ENCODE measurements around the gene PPP1CC. TPM values are rescaled to one million over a fixed set of nuclear protein-coding genes. Genes with fewer than 3 reads are reported as not detected.

PPP1CC gene
- total RNA-seq: 100 to 1,000 TPM; 102 to 143 (median 126) TPM
- 100 to 1,000 TPM in 1 of 2 donors, 10 to 100 TPM in 1; 94.4 to 158 TPM for polyA plus RNA-seq
- long read RNA-seq, donor 1, transcript PPP1CC-201 (7 exons, 2,559 nt): major isoform, 157 of 191 reads
- long read RNA-seq, donor 1, transcript PPP1CC-202 (8 exons, 1,472 nt): minor isoform, 11 of 191 reads
- long read RNA-seq, donor 1, partial matches to known transcripts: 4 of 191 reads
- long read RNA-seq, donor 1, other reads (novel, unspliced or antisense): 14 of 191 reads
- long read RNA-seq, donor 2, transcript PPP1CC-211 (3 exons, 582 nt): minor isoform, 6 of 98 reads
- long read RNA-seq, donor 2, transcript PPP1CC-201 (7 exons, 2,559 nt): major isoform, 47 of 98 reads
- long read RNA-seq, donor 2, transcript PPP1CC-203 (2 exons, 1,133 nt): minor isoform, 6 of 98 reads
- long read RNA-seq, donor 2, partial matches to known transcripts: 26 of 98 reads
- long read RNA-seq, donor 2, other reads (novel, unspliced or antisense): 5 of 98 reads
- long read RNA-seq, donor 3, transcript PPP1CC-202 (8 exons, 1,472 nt): minor isoform, 5 of 147 reads
- long read RNA-seq, donor 3, transcript PPP1CC-201 (7 exons, 2,559 nt): major isoform, 136 of 147 reads
- long read RNA-seq, donor 3, partial matches to known transcripts: 0 of 147 reads
- long read RNA-seq, donor 3, other reads (novel, unspliced or antisense): 4 of 147 reads

GRCh38 chr12:110742718-110743570 lies at the start of gene PPP1CC:
TSS of gene PPP1CC (minus strand) at chr12:110742891. CDS start at chr12:110742707, 184 bp downstream.
- Histone ChIP-seq H3K27me3 (no peaks in the 10 kb centered on the region), H3K27ac (peak within 1 kb of the TSS; percentile 74 to 83), H3K36me3 (no peaks in the 10 kb centered on the region), H3K4me3 (peak within 1 kb of the TSS; percentile 97), H3K9me3 (no peaks in the 10 kb centered on the region), H3K4me1 (ENCODE audit: insufficient read depth) (peaks cover 15% of the 10 kb centered on the region)
- DNase-seq: peak; percentile 92 to 95 (median 93)
- intact Hi-C loops (cut with DNase I): no loop called here
- WGBS, 3 donors: 1% methylated on average over 52 to 63 of the region's 63 CpGs
- TF ChIP-seq POLR2A (IDR thresholded peaks at IDR 0.05) (peak; percentile 79), EP300 (IDR thresholded peaks at IDR 0.05) (no peak)
- TF ChIP-seq, protein P1, sequence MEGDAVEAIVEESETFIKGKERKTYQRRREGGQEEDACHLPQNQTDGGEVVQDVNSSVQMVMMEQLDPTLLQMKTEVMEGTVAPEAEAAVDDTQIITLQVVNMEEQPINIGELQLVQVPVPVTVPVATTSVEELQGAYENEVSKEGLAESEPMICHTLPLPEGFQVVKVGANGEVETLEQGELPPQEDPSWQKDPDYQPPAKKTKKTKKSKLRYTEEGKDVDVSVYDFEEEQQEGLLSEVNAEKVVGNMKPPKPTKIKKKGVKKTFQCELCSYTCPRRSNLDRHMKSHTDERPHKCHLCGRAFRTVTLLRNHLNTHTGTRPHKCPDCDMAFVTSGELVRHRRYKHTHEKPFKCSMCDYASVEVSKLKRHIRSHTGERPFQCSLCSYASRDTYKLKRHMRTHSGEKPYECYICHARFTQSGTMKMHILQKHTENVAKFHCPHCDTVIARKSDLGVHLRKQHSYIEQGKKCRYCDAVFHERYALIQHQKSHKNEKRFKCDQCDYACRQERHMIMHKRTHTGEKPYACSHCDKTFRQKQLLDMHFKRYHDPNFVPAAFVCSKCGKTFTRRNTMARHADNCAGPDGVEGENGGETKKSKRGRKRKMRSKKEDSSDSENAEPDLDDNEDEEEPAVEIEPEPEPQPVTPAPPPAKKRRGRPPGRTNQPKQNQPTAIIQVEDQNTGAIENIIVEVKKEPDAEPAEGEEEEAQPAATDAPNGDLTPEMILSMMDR (IDR thresholded peaks at IDR 0.05): no peak

DNA sequence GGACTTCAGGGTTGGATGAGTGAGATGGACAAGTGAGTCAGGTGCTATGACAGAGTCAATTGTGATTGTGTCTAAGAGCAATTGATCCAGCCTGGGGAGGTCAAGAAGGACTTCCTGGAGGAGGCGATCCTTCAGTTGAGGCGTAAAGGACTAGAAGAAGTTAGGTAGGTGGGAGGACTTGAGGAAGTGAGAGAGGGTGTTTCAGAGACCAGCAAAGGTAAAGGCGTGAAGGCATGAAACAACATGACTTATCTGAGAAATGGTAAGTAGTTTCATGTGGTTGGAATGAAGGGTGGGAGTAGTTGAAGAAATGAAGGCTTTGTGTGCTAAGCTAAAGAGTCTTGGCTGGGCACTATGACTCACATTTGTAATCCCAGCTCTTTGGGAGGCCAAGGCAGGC lies 48.9 kb upstream of the PPP1CC start:
- intact Hi-C loops (cut with DNase I): no loop called here
- Histone ChIP-seq H3K4me3 (no peak overlapping the region), H3K36me3 (no peaks in the 10 kb centered on the region), H3K27me3 (no peaks in the 10 kb centered on the region), H3K4me1 (ENCODE audit: insufficient read depth) (peaks cover 4% of the 10 kb centered on the region), H3K27ac (no peak overlapping the region), H3K9me3 (no peaks in the 10 kb centered on the region)
- no peak for DNase-seq
- WGBS, 3 donors: 97 to 99% (median 99%) methylated on average over 3 of the region's 3 CpGs
- TF ChIP-seq, protein P1 (IDR thresholded peaks at IDR 0.05): no peak
- TF ChIP-seq EP300 (IDR thresholded peaks at IDR 0.05) (no peak), POLR2A (IDR thresholded peaks at IDR 0.05) (no peak)

DNA sequence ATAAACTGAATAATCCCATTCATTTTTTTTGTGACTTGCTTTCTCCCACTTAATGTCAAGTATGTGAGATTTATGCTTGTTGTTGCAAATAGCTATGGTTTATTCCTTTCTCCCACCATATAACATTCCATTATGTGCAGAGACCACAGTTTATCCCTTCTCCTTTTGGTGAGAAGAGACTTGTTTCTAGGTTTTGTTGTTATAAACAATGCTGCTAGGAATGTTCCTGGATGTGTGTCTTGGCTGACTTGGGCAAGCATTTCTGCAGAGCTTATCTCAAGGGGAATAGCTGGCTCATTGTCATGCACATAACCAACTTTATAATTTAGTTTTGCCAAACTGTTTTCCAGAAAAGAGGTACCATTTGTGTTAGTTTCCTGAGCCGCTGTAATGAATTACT lies 47.6 kb upstream of the PPP1CC start:
- intact Hi-C loops (cut with DNase I): no loop called here
- peaks cover 4% of the 10 kb centered on the region for H3K4me1 ChIP-seq (ENCODE audit: insufficient read depth)
- H3K27me3 ChIP-seq: no peaks in the 10 kb centered on the region
- no peaks in the 10 kb centered on the region for H3K9me3 ChIP-seq
- DNase-seq: no peak
- 10 to 25% (median 11%) methylated on average over 1 of the region's 1 CpG for WGBS, 3 donors
- TF ChIP-seq POLR2A (IDR thresholded peaks at IDR 0.05): no peak
- TF ChIP-seq, protein P1 (IDR thresholded peaks at IDR 0.05): no peak
- TF ChIP-seq EP300 (IDR thresholded peaks at IDR 0.05): no peak
- H3K36me3 ChIP-seq: no peaks in the 10 kb centered on the region
- no peak overlapping the region for H3K27ac ChIP-seq
- no peak overlapping the region for H3K4me3 ChIP-seq

GRCh38 chr12:110786012-110786411 lies 43.3 kb upstream of the PPP1CC start:
- no peak for DNase-seq
- no peak overlapping the region for H3K4me3 ChIP-seq
- no peaks in the 10 kb centered on the region for H3K27me3 ChIP-seq
- no peak overlapping the region for H3K27ac ChIP-seq
- TF ChIP-seq EP300 (IDR thresholded peaks at IDR 0.05): no peak
- no peak for TF ChIP-seq POLR2A (IDR thresholded peaks at IDR 0.05)
- TF ChIP-seq, protein P1 (IDR thresholded peaks at IDR 0.05): no peak
- no peaks in the 10 kb centered on the region for H3K4me1 ChIP-seq (ENCODE audit: insufficient read depth)
- no peaks in the 10 kb centered on the region for H3K9me3 ChIP-seq
- intact Hi-C loops (cut with DNase I): no loop called here
- 90 to 93% (median 92%) methylated on average over 7 of the region's 7 CpGs for WGBS, 3 donors
- no peaks in the 10 kb centered on the region for H3K36me3 ChIP-seq

Data from ovary (tissue), 10 donors.